Body of pancreas (tissue), 4 donors: ENCODE measurements around the gene CEACAM4.

Source experiments
- CTCF ChIP-seq, 7 experiments: fragments of 450-650 bp in 4 of 7; fragments of 200-600 bp in 3 of 7; sonication (generic) in 3 of 7; IDR thresholded peaks; one replicate each; pipeline ENCODE4 v1.5.1; 2016 to 2019; ENCODE audit warnings: antibody characterized with exemption in 7 of 7
- POLR2A ChIP-seq, 3 donors: fragments of 450-650 bp; IDR thresholded peaks; one replicate each; pipeline ENCODE4 v1.6.1; 2016; ENCODE audit warnings: antibody characterized with exemption in 3 of 3, mild to moderate bottlenecking in 2 of 3

DNA sequence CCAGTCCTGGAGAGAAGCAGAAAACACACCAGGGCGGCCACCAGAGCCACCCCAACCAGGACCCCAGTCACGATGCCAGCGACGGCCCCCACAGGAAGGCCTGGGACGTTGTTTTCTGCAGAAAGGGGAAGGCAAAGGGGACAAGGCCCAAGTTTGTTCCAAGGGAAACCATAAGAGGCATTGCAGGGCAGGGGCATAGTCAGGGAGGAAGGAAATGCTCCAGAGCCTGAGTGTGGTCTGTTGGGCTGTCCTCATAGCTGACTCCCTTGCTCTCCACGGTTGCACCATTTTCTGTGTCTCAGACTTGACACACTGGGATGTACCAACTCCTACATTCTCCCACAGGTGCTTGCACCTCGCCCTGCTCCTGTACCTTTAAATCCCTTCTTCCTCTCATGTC lies 5.2 kb downstream of the CEACAM4 start:
- TF ChIP-seq CTCF (IDR thresholded peaks at IDR 0.05) (no peak), POLR2A (IDR thresholded peaks at IDR 0.05) (no peak)
